ENCODE data around the gene LBH.

Gene LBH

GRCh38 chr2:30232801-30233130 is 1.4 kb downstream of the LBH start:
- no peak for DNase-seq (ENCODE audit: low read depth in 1 of 2, low spot score in 1 of 2)

GRCh38 chr2:30233271-30234009 is 2.1 kb downstream of the LBH start:
- in situ Hi-C loops (cut with HindIII; ENCODE audit: low pct_unique_long_range_greater_than_20kb, low sequenced_read_pairs) = no loop called here
- no peak for DNase-seq (ENCODE audit: low read depth in 1 of 2, low spot score in 1 of 2)
- no peak for TF ChIP-seq JUND (IDR thresholded peaks at IDR 0.05; ENCODE audit: low read depth)

More at GRCh38 chr2:30232801-30233130, 1.4 kb downstream of the LBH start:
- in situ Hi-C loops (cut with HindIII; ENCODE audit: low pct_unique_long_range_greater_than_20kb, low sequenced_read_pairs) = no loop called here
- TF ChIP-seq JUND (IDR thresholded peaks at IDR 0.05; ENCODE audit: low read depth) = no peak

GRCh38 chr2:30234180-30234971 is 3.0 kb downstream of the LBH start:
- no peak for TF ChIP-seq JUND (IDR thresholded peaks at IDR 0.05; ENCODE audit: low read depth)
- in situ Hi-C loops (cut with HindIII; ENCODE audit: low pct_unique_long_range_greater_than_20kb, low sequenced_read_pairs) = no loop called here
- DNase-seq (ENCODE audit: low read depth in 1 of 2, low spot score in 1 of 2) = peak in 1 of 2 experiments; percentile 25

- DNase-seq (ENCODE audit: low read depth in 1 of 2, low spot score in 1 of 2) = no peak
- in situ Hi-C loops (cut with HindIII; ENCODE audit: low pct_unique_long_range_greater_than_20kb, low sequenced_read_pairs) = no loop called here
- no peak for TF ChIP-seq JUND (IDR thresholded peaks at IDR 0.05; ENCODE audit: low read depth)
Measured at GRCh38 chr2:30235008-30235655, 3.8 kb downstream of the LBH start.

- no peak for DNase-seq (ENCODE audit: low read depth in 1 of 2, low spot score in 1 of 2)
- no peak for TF ChIP-seq JUND (IDR thresholded peaks at IDR 0.05; ENCODE audit: low read depth)
- in situ Hi-C loops (cut with HindIII; ENCODE audit: low pct_unique_long_range_greater_than_20kb, low sequenced_read_pairs) = no loop called here
Measured at GRCh38 chr2:30235859-30236535, 4.7 kb downstream of the LBH start.

GRCh38 chr2:30236591-30237238 is 5.4 kb downstream of the LBH start:
- in situ Hi-C loops (cut with HindIII; ENCODE audit: low pct_unique_long_range_greater_than_20kb, low sequenced_read_pairs) = no loop called here
- no peak for TF ChIP-seq JUND (IDR thresholded peaks at IDR 0.05; ENCODE audit: low read depth)
- no peak for DNase-seq (ENCODE audit: low read depth in 1 of 2, low spot score in 1 of 2)

- no peak for TF ChIP-seq JUND (IDR thresholded peaks at IDR 0.05; ENCODE audit: low read depth)
Measured at GRCh38 chr2:30237239-30237965, 6.1 kb downstream of the LBH start.

GRCh38 chr2:30237966-30238800 is 6.8 kb downstream of the LBH start:
- TF ChIP-seq JUND (IDR thresholded peaks at IDR 0.05; ENCODE audit: low read depth) = no peak
- in situ Hi-C loops (cut with HindIII; ENCODE audit: low pct_unique_long_range_greater_than_20kb, low sequenced_read_pairs) = no loop called here
- DNase-seq (ENCODE audit: low read depth in 1 of 2, low spot score in 1 of 2) = no peak

More at GRCh38 chr2:30237239-30237965, 6.1 kb downstream of the LBH start:
- no peak for DNase-seq (ENCODE audit: low read depth in 1 of 2, low spot score in 1 of 2)
- in situ Hi-C loops (cut with HindIII; ENCODE audit: low pct_unique_long_range_greater_than_20kb, low sequenced_read_pairs) = no loop called here

GRCh38 chr2:30239308-30239985 is 8.1 kb downstream of the LBH start:
- no peak for TF ChIP-seq JUND (IDR thresholded peaks at IDR 0.05; ENCODE audit: low read depth)
- DNase-seq (ENCODE audit: low read depth in 1 of 2, low spot score in 1 of 2) = peak; percentile 67 to 69
- in situ Hi-C loops (cut with HindIII; ENCODE audit: low pct_unique_long_range_greater_than_20kb, low sequenced_read_pairs) = no loop called here

- TF ChIP-seq JUND (IDR thresholded peaks at IDR 0.05; ENCODE audit: low read depth) = no peak
- in situ Hi-C loops (cut with HindIII; ENCODE audit: low pct_unique_long_range_greater_than_20kb, low sequenced_read_pairs) = no loop called here
- no peak for DNase-seq (ENCODE audit: low read depth in 1 of 2, low spot score in 1 of 2)
Measured at GRCh38 chr2:30239986-30240752, 8.8 kb downstream of the LBH start.
